HL-60 (cell line): Measurements from ENCODE around the gene HYCC2.
"Not testable (repeated sequence)": the region's sequence is repeated elsewhere in the genome, so short reads cannot be mapped to it uniquely, and the experiment has no call there.

ENCODE experiments used
- POLR2AphosphoS5 ChIP-seq: IDR thresholded peaks from 2 replicates; pipeline ENCODE4 v1.6.1; 2012; ENCODE audit warnings: low read depth
- SPI1 ChIP-seq: IDR thresholded peaks from 2 replicates; pipeline ENCODE4 v1.6.1; 2012; ENCODE audit warnings: low read depth, mild to moderate bottlenecking, borderline replicate concordance
- TF ChIP-seq, protein P1 (sequence below): IDR thresholded peaks from one replicate; pipeline ENCODE4 v1.5.1; 2011; ENCODE audit warnings: low read length, control low read depth, inconsistent platforms; ENCODE audit not compliant: insufficient read depth
- TF ChIP-seq, protein P2 (sequence below): IDR thresholded peaks from 2 replicates; pipeline ENCODE4 v1.6.1; 2012; ENCODE audit warnings: low read depth; ENCODE audit not compliant: insufficient replicate concordance

DNA sequence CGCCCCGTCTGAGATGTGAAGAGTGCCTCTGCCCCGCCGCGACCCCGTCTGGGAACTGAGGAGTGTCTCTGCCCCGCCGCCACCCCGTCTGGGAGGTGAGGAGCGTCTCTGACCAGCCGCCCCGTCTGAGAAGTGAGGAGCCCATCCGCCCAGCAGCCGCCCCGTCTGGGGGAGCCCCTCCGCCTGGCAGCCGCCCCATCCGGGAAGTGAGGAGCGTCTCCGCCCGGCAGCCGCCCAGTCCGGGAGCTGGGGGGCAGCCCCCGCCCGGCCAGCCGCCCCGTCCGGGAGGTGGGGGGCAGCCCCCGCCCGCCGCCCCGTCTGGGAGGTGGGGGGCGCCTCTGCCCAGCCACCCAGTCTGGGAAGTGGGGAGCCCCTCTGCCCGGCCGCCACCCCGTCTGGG is 29.0 kb downstream of the HYCC2 start:
- TF ChIP-seq, protein P1, sequence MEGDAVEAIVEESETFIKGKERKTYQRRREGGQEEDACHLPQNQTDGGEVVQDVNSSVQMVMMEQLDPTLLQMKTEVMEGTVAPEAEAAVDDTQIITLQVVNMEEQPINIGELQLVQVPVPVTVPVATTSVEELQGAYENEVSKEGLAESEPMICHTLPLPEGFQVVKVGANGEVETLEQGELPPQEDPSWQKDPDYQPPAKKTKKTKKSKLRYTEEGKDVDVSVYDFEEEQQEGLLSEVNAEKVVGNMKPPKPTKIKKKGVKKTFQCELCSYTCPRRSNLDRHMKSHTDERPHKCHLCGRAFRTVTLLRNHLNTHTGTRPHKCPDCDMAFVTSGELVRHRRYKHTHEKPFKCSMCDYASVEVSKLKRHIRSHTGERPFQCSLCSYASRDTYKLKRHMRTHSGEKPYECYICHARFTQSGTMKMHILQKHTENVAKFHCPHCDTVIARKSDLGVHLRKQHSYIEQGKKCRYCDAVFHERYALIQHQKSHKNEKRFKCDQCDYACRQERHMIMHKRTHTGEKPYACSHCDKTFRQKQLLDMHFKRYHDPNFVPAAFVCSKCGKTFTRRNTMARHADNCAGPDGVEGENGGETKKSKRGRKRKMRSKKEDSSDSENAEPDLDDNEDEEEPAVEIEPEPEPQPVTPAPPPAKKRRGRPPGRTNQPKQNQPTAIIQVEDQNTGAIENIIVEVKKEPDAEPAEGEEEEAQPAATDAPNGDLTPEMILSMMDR, result not testable (repeated sequence)
- TF ChIP-seq POLR2AphosphoS5, SPI1: not testable (repeated sequence)
- TF ChIP-seq, protein P2, sequence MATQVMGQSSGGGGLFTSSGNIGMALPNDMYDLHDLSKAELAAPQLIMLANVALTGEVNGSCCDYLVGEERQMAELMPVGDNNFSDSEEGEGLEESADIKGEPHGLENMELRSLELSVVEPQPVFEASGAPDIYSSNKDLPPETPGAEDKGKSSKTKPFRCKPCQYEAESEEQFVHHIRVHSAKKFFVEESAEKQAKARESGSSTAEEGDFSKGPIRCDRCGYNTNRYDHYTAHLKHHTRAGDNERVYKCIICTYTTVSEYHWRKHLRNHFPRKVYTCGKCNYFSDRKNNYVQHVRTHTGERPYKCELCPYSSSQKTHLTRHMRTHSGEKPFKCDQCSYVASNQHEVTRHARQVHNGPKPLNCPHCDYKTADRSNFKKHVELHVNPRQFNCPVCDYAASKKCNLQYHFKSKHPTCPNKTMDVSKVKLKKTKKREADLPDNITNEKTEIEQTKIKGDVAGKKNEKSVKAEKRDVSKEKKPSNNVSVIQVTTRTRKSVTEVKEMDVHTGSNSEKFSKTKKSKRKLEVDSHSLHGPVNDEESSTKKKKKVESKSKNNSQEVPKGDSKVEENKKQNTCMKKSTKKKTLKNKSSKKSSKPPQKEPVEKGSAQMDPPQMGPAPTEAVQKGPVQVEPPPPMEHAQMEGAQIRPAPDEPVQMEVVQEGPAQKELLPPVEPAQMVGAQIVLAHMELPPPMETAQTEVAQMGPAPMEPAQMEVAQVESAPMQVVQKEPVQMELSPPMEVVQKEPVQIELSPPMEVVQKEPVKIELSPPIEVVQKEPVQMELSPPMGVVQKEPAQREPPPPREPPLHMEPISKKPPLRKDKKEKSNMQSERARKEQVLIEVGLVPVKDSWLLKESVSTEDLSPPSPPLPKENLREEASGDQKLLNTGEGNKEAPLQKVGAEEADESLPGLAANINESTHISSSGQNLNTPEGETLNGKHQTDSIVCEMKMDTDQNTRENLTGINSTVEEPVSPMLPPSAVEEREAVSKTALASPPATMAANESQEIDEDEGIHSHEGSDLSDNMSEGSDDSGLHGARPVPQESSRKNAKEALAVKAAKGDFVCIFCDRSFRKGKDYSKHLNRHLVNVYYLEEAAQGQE, result not testable (repeated sequence)
